ENCODE measurements around the gene KRTAP2-2.

Gene KRTAP2-2

GRCh38 chr17:41020336-41020735, 34.7 kb downstream of the KRTAP2-2 start:
- no peak for DNase-seq

DNA sequence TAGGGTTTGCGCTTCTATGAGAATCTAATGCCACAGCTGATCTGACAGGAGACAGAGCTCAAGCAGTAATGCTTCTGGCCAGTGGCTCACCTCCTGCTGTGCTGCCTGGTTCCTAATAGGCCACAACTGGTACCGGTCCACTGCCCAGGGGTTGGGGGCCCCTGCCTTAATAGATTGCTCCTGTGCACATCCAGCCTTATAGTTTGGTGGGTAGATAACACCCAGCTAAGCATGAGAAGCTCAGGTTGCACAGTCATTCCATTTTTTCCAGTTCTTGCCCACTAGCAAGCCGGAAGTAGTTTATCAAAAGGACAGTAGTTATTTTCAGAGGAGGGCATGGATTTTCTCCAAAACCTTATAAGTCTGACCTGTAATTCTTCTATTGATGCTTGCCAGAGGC, 35.6 kb downstream of the KRTAP2-2 start:
- DNase-seq, result no peak

DNA sequence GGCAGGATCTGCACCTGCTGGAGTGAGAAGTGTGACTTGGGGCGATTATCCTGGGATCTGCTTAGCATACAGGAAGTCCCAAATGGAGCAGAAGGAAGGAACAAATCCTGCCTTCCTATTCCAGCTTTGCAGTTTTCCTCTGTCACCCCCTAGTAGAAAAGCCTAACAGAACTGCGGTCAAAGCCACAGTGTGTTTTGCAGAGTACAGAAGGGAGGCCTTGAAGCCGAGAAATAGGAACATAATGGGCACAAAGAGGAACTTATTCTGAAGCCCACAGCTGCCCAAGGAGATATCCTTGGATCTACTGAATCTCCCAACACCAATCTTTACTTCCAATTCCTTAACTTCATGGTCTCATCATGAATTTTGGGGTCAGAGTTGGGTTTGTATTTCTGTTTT, 36.5 kb downstream of the KRTAP2-2 start:
- DNase-seq, result no peak

- no peak for DNase-seq
Measured at GRCh38 chr17:41016578-41017215, 38.3 kb downstream of the KRTAP2-2 start.

GRCh38 chr17:41015454-41015853, 39.6 kb downstream of the KRTAP2-2 start:
- no peak for DNase-seq

GRCh38 chr17:41013606-41014005, 41.4 kb downstream of the KRTAP2-2 start:
- no peak for DNase-seq

DNA sequence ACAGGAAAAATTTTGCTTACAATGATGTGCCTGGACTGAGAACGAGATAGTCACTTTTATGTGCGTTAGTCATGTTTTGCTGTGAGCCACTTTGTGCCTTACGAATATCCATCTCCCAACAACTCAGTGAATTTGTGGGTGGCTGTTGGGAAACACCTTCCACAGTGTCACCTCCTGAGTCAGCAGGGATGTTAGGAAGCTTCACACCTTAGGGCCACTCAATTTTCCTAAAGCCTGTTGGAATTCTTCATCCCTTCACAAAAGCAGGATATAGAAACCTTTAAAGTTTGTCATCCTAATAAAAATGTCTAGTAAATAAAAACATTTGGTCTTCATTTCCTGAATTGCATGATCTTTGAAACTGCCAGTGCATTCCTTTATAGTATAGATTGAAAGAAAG, 41.8 kb downstream of the KRTAP2-2 start:
- no peak for DNase-seq

DNA sequence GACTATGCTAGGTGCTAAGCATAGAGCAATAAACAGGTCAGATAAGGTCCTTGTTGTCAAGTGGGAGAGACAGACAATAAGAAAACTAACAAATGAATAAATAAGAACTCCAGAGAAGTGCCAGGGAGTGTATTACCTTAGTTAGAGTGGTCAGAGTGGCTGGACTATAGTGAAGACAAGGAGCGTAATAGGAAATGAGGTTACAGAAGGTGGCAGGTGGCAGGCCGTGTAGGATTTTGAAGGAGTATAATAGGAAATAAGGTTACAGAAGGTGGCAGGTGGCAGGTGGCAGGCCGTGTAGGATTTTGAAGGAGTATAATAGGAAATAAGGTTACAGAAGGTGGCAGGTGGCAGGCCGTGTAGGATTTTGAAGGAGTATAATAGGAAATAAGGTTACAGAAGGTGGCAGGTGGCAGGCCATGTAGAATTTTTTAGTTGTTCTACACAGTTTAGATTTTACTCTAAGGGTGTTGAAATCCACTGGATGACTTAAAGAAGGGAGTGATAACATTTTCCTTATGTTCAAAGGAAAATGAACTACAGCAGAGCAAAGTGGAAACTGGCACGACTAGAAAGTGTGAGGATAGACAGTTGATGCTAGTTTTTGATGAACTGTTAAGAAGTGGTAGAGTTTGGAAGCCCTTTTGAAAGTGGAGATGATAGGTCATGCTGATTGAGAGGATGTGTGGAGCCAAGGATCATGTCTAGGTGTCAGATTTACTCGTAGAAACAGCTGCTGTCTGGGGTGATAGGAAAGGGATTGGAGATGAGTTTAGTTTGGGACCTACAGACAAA, 42.5 kb downstream of the KRTAP2-2 start:
- no peak for DNase-seq

GRCh38 chr17:41010441-41010840, 44.6 kb downstream of the KRTAP2-2 start:
- no peak for DNase-seq

- DNase-seq, result no peak
Measured at GRCh38 chr17:41009936-41010335, 45.1 kb downstream of the KRTAP2-2 start.

- DNase-seq, result no peak
Measured at GRCh38 chr17:41009301-41009760, 45.7 kb downstream of the KRTAP2-2 start.

DNA sequence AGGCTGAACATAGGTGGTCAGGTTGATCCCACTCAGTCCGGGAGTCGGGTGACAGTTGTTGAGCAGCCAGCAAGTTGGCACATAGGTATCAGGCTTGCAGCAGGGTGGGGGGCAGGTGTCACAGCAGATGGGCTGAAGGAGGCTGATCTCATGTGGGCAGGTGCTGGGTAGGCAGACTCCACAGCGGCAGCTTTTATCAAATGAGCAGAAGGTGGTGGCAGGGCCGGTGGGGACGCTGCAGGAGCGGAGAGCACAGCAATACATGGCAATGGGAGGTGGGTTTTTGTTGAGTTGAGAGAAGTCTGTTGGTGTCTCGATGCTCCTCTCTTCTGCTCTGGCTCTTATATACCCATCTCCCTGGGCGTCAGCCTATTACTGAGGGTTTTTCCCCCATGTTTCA, 46.2 kb downstream of the KRTAP2-2 start, which contains the start of gene KRTAP3-1:
Gene KRTAP3-1 (minus strand): TSS at position 318 of the 400 bp plus-strand sequence. CDS start 54 bp downstream, at position 264.
- no peak for DNase-seq

All from activated gamma-delta T cell (primary cell).